Fibroblast of skin of left biceps (primary cell): ENCODE measurements around the gene NOSIP.

Source experiments
- DNase-seq, 2 experiments: peaks; one replicate each; pipeline ENCODE4 v3.0.0-alpha.2; 2013; ENCODE audit warnings: low read depth in 2 of 2

The NOSIP gene

GRCh38 chr19:49546825-49547565, 33.4 kb downstream of the NOSIP start:
- DNase-seq, result peak; percentile 66

- DNase-seq, result no peak
These were observed 36.2 kb downstream of the NOSIP start for GRCh38 chr19:49544154-49544553.

- no peak for DNase-seq
These were observed 37.3 kb downstream of the NOSIP start for GRCh38 chr19:49543032-49543431.

- DNase-seq, result no peak
These were observed 37.9 kb downstream of the NOSIP start for GRCh38 chr19:49542446-49542845.

GRCh38 chr19:49541914-49542313, 38.4 kb downstream of the NOSIP start:
- DNase-seq, result no peak

GRCh38 chr19:49539192-49539952, 41.0 kb downstream of the NOSIP start:
- no peak for DNase-seq

GRCh38 chr19:49538643-49539042, 41.7 kb downstream of the NOSIP start:
- DNase-seq, result no peak

- DNase-seq, result no peak
These were observed 43.4 kb downstream of the NOSIP start for GRCh38 chr19:49536921-49537462.

- DNase-seq, result no peak
These were observed 45.5 kb downstream of the NOSIP start for GRCh38 chr19:49534632-49535385.

- DNase-seq, result no peak
These were observed 46.5 kb downstream of the NOSIP start for GRCh38 chr19:49533551-49534488.

- DNase-seq, result no peak
These were observed 49.6 kb downstream of the NOSIP start for GRCh38 chr19:49530708-49531107.

- DNase-seq, result no peak
These were observed 52.1 kb downstream of the NOSIP start for GRCh38 chr19:49528211-49528771.

- DNase-seq, result no peak
These were observed 55.4 kb downstream of the NOSIP start for GRCh38 chr19:49524812-49525455.

GRCh38 chr19:49520705-49521319, 59.5 kb downstream of the NOSIP start:
- no peak for DNase-seq

- no peak for DNase-seq
These were observed 62.3 kb downstream of the NOSIP start for GRCh38 chr19:49518033-49518432.

- no peak for DNase-seq
These were observed 64.6 kb downstream of the NOSIP start for GRCh38 chr19:49515767-49516166.

GRCh38 chr19:49514151-49514550, 66.2 kb downstream of the NOSIP start:
- DNase-seq, result no peak

- DNase-seq, result no peak
These were observed 66.6 kb downstream of the NOSIP start for GRCh38 chr19:49513746-49514118.

GRCh38 chr19:49512970-49513745, 67.2 kb downstream of the NOSIP start:
- DNase-seq, result no peak
